ENCODE results near the gene CPE. TPM values are rescaled to one million over a fixed set of nuclear protein-coding genes. Genes with fewer than 3 reads are reported as not detected.
A peak's percentile ranks its signal among the peaks of the same experiment; 100 is the strongest.

The CPE gene
- total RNA-seq, 1 donor from 2014 or later: 24.0 TPM

DNA sequence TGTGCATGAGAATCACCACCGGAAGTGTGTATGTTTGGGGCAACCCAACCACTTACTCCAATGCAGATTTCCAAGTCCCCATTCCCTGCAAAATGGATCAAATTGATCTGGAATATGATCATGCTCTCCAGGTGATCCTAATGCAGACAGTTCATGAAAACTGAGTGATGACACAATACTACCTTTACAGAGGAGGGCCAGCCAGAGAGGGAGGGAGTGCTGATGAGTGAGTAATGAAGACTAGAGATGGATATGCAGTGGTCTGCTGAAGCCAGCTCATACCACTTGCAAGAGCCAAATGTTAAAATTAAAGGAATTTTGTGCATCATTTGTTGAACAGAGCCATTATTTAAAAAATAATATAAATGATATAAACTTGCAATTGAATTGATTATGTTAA, 10.2 kb upstream of the CPE start:
- H3K27me3 ChIP-seq (ENCODE audit: control insufficient read depth, insufficient read depth, low read length): no peaks in the 10 kb centered on the region
- no peak overlapping the region for H3K4me3 ChIP-seq (ENCODE audit: low read depth, low read length)
- TF ChIP-seq, protein P1, sequence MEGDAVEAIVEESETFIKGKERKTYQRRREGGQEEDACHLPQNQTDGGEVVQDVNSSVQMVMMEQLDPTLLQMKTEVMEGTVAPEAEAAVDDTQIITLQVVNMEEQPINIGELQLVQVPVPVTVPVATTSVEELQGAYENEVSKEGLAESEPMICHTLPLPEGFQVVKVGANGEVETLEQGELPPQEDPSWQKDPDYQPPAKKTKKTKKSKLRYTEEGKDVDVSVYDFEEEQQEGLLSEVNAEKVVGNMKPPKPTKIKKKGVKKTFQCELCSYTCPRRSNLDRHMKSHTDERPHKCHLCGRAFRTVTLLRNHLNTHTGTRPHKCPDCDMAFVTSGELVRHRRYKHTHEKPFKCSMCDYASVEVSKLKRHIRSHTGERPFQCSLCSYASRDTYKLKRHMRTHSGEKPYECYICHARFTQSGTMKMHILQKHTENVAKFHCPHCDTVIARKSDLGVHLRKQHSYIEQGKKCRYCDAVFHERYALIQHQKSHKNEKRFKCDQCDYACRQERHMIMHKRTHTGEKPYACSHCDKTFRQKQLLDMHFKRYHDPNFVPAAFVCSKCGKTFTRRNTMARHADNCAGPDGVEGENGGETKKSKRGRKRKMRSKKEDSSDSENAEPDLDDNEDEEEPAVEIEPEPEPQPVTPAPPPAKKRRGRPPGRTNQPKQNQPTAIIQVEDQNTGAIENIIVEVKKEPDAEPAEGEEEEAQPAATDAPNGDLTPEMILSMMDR (IDR thresholded peaks at IDR 0.05; ENCODE audit: insufficient read depth, low read length, severe bottlenecking): no peak
- DNase-seq (ENCODE audit: low read depth): no peak
- no peak for FAIRE-seq
- no peaks in the 10 kb centered on the region for H3K36me3 ChIP-seq (ENCODE audit: control insufficient read depth, insufficient read depth, low read length)

DNA sequence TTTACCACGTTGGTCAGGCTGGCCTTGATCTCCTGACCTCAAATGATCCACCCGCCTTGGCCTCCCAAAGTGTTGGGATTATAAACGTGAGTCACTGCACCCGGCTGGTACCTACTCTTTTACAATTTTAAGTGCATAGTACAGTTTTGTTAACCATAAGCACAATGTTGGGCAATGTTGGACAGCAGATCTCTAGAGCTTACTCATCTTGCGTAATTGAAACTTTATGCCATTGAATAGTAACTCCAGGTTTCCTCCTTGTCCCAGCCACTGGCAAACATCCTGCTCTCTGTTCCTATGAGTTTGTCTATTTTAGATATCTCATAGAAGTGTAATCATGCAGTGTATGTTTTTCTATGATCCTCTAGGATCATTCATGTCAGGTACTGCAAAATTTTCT, 9.3 kb upstream of the CPE start:
- DNase-seq (ENCODE audit: low read depth) (peak; percentile 83), FAIRE-seq (no peak)
- Histone ChIP-seq H3K4me3 (ENCODE audit: low read depth, low read length) (no peak overlapping the region), H3K36me3 (ENCODE audit: control insufficient read depth, insufficient read depth, low read length) (no peaks in the 10 kb centered on the region), H3K27me3 (ENCODE audit: control insufficient read depth, insufficient read depth, low read length) (no peaks in the 10 kb centered on the region)
- TF ChIP-seq, protein P1 (IDR thresholded peaks at IDR 0.05; ENCODE audit: insufficient read depth, low read length, severe bottlenecking): no peak

DNA sequence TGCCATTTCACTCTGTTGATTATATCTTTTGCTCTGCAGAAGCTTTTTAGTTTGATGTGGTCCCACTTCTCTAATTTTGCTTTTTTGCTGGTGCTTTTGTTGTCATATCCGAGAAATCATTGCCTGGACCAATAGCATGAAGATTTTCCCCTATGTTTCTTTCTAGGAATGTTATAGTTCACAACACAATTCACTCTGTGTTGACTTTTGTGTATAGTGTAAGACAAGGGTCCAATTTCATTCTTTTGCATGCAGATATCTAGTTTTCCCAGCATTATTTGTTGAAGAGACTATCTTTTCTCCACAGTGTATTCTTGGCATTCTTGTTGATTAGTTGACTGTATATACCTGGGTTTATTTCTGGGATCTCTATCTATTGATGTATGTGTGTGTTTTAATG, 8.3 kb upstream of the CPE start:
- TF ChIP-seq, protein P1 (IDR thresholded peaks at IDR 0.05; ENCODE audit: insufficient read depth, low read length, severe bottlenecking): no peak
- Histone ChIP-seq H3K36me3 (ENCODE audit: control insufficient read depth, insufficient read depth, low read length) (no peaks in the 10 kb centered on the region), H3K4me3 (ENCODE audit: low read depth, low read length) (no peak overlapping the region), H3K27me3 (ENCODE audit: control insufficient read depth, insufficient read depth, low read length) (no peaks in the 10 kb centered on the region)
- FAIRE-seq (no peak), DNase-seq (ENCODE audit: low read depth) (no peak)

DNA sequence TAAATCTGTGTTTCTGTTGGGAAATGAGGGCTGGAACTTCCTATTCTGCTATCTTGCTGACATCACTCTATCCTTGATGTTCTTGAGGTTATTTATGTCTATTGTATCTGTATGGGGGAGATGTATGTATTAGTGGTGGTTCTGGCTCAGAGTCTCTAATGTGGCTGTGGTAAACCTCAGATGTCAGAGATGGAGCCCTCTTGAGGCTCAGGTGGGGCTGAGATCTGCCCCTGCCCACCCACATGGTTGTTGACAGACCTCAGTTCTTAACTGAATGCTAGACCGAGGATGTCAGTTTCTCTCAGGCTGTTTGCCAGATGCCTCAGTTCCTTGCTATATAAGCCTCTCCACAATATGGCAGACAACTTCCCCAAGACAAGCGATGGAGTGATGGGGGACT, 3.3 kb upstream of the CPE start:
- H3K36me3 ChIP-seq (ENCODE audit: control insufficient read depth, insufficient read depth, low read length): no peaks in the 10 kb centered on the region
- TF ChIP-seq, protein P1 (IDR thresholded peaks at IDR 0.05; ENCODE audit: insufficient read depth, low read length, severe bottlenecking): no peak
- FAIRE-seq: no peak
- no peaks in the 10 kb centered on the region for H3K27me3 ChIP-seq (ENCODE audit: control insufficient read depth, insufficient read depth, low read length)
- no peak for DNase-seq (ENCODE audit: low read depth)
- no peak overlapping the region for H3K4me3 ChIP-seq (ENCODE audit: low read depth, low read length)

DNA sequence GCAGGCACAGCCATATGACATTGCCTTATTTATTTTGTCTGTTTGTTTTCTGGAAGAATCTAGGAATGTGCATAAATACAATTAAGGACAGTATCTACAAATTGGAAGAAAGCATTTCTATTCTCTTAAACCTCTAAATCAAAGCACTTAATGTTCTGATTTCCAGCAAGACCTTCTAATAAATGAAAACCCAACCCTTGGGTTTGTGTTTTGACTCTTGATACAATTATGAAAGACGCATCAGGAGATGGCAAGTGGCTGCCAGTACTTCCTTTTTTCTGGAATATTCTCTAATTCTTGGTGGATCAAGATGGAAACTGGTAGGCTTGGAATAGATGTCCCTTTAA, 437 bp upstream of the CPE start:
- Histone ChIP-seq H3K4me3 (ENCODE audit: low read depth, low read length) (peak overlapping the region; percentile 47), H3K36me3 (ENCODE audit: control insufficient read depth, insufficient read depth, low read length) (no peaks in the 10 kb centered on the region), H3K27me3 (ENCODE audit: control insufficient read depth, insufficient read depth, low read length) (no peaks in the 10 kb centered on the region)
- DNase-seq (ENCODE audit: low read depth) (no peak), FAIRE-seq (no peak)
- TF ChIP-seq, protein P1 (IDR thresholded peaks at IDR 0.05; ENCODE audit: insufficient read depth, low read length, severe bottlenecking): no peak

DNA sequence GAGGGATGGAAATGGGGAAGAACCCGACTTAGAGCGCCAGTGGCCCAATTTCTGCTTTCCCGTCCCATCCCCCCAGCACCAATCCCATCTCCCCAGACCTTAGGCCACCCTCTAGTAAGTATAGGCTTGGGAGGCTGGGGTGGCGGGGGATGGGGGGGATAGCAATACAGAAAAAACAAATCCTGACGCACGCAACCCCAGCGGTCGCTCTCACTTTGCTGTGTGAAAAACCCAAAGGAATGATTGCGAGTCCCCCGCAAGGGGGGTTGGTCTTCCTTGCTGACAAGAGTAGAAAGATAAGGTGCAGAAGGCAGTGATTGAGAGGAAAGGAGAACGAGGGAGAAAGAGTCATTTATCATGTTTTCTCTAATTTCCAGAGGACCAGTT, 863 bp downstream of the CPE start:
- TF ChIP-seq, protein P1 (IDR thresholded peaks at IDR 0.05; ENCODE audit: insufficient read depth, low read length, severe bottlenecking): no peak
- Histone ChIP-seq H3K36me3 (ENCODE audit: control insufficient read depth, insufficient read depth, low read length) (no peaks in the 10 kb centered on the region), H3K27me3 (ENCODE audit: control insufficient read depth, insufficient read depth, low read length) (no peaks in the 10 kb centered on the region), H3K4me3 (ENCODE audit: low read depth, low read length) (peak overlapping the region; percentile 47)
- FAIRE-seq (no peak), DNase-seq (ENCODE audit: low read depth) (no peak)

All from bronchial epithelial cell (primary cell).